ENCODE results near the gene EBF3. TPM values are rescaled to one million over a fixed set of nuclear protein-coding genes. Genes with fewer than 3 reads are reported as not detected.

Gene EBF3
- under 0.01 and 0.16 TPM in 2 replicates for total RNA-seq

GRCh38 chr10:129963641-129964501, at the start of gene EBF3:
TSS of gene EBF3 (minus strand) at chr10:129964274. CDS start at chr10:129963768, 506 bp downstream.

Other genes starting within 250 kb of the EBF3 start
- 0.49 and 1.6 TPM in 2 replicates for gene C10orf143, start 146.6 kb upstream of the EBF3 start, total RNA-seq
- 55.4 and 96.1 TPM in 2 replicates for gene GLRX3, start 172.1 kb upstream of the EBF3 start, total RNA-seq